ENCODE measurements around the gene ABT1.

DNA sequence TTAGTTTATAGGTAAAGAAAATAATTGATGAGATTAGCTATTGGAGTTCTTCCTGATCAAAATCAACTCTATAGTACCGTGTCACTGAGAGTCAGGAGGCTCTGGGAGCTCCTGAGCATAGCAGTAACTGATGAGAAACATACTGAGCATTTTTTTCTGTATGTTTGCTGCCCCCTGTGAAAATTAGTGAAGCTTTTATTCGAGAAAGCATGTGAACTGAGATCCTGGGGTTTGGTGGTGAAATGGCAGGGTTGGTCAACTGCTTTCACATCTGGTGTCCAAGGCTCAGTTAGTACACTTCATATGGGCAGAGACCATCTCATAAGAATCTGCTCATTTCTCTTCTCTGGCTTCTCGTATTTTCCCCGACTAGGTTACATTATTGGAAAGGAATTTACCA lies 4.1 kb upstream of the ABT1 start:
- TF ChIP-seq EZH2 (IDR thresholded peaks at IDR 0.05; ENCODE audit: borderline replicate concordance, insufficient read depth, low read depth, low read length, poor library complexity, severe bottlenecking): no peak
- TF ChIP-seq, protein P1, sequence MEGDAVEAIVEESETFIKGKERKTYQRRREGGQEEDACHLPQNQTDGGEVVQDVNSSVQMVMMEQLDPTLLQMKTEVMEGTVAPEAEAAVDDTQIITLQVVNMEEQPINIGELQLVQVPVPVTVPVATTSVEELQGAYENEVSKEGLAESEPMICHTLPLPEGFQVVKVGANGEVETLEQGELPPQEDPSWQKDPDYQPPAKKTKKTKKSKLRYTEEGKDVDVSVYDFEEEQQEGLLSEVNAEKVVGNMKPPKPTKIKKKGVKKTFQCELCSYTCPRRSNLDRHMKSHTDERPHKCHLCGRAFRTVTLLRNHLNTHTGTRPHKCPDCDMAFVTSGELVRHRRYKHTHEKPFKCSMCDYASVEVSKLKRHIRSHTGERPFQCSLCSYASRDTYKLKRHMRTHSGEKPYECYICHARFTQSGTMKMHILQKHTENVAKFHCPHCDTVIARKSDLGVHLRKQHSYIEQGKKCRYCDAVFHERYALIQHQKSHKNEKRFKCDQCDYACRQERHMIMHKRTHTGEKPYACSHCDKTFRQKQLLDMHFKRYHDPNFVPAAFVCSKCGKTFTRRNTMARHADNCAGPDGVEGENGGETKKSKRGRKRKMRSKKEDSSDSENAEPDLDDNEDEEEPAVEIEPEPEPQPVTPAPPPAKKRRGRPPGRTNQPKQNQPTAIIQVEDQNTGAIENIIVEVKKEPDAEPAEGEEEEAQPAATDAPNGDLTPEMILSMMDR (IDR thresholded peaks at IDR 0.05): no peak

All from B cell (primary cell).